B cell (primary cell): ENCODE data around the gene TWIST2. TPM values are rescaled to one million over a fixed set of nuclear protein-coding genes. Genes with fewer than 3 reads are reported as not detected.

Experiments used
- ATAC-seq: fragments of 200-7000 bp; cut with Tn5 transposase; one replicate; pipeline ENCODE4 v1.10.0; 2021; ENCODE audit warnings: low read depth, mild to moderate bottlenecking, moderate number of reproducible peaks, moderate library complexity
- CTCF ChIA-PET: fragments of 350-600 bp; sonication (Branson Sonifier 250); formaldehyde crosslinking; loops from one replicate; lab custom pipeline; 2021; ENCODE audit warnings: antibody characterized with exemption, inconsistent platforms; lab: Charles Lee
- POLR2A ChIA-PET: fragments of 350-600 bp; sonication (Branson Sonifier 250); formaldehyde crosslinking; loops from one replicate; lab custom pipeline; 2021; ENCODE audit warnings: antibody characterized with exemption; lab: Charles Lee
- DNase-seq: peaks from one replicate; pipeline ENCODE4 v3.0.0; 2013
- H2AFZ ChIP-seq: 2 replicates; pipeline ENCODE4 v1.6.1; 2012; ENCODE audit warnings: mild to moderate bottlenecking, low read depth, low read length; ENCODE audit not compliant: insufficient read depth, poor library complexity, severe bottlenecking
- H3K27ac ChIP-seq, 2 donors: 1 replicate in 1 of 2; 2 replicates in 1 of 2; pipeline ENCODE4 v1.5.1; 2012 to 2013; ENCODE audit warnings: low read length in 2 of 2, mild to moderate bottlenecking in 2 of 2, moderate library complexity in 1 of 2
- H3K27me3 ChIP-seq, 4 experiments: fragments of 200-600 bp in 1 of 4; sonication (generic) in 1 of 4; replicated peaks in 1 of 4; 1 replicate in 2 of 4; 2 replicates in 2 of 4; pipeline versions ENCODE4 v1.6.1 to v1.7.0; 2013 to 2016; ENCODE audit warnings: low read length in 3 of 4, mild to moderate bottlenecking in 2 of 4, mixed read lengths in 1 of 4, moderate library complexity in 1 of 4; ENCODE audit not compliant: insufficient read depth in 4 of 4, control insufficient read depth in 3 of 4; ENCODE audit errors: control extremely low read depth in 1 of 4
- H3K36me3 ChIP-seq, 2 experiments: replicated peaks in 1 of 2; 1 replicate in 1 of 2; 2 replicates in 1 of 2; pipeline versions ENCODE4 v1.6.1 to v1.7.1; 2013; ENCODE audit warnings: low read length in 1 of 2; ENCODE audit not compliant: insufficient read depth in 2 of 2, control insufficient read depth in 1 of 2; ENCODE audit errors: control extremely low read depth in 1 of 2, extremely low read depth in 1 of 2
- H3K4me1 ChIP-seq, 2 donors: fragments of 200-600 bp in 1 of 2; sonication (generic) in 1 of 2; 1 replicate in 1 of 2; 2 replicates in 1 of 2; pipeline versions ENCODE4 v1.5.1 to v1.6.1; 2013 to 2017; ENCODE audit warnings: low read length in 2 of 2; ENCODE audit not compliant: control insufficient read depth in 2 of 2, insufficient read depth in 2 of 2
- H3K4me2 ChIP-seq: replicated peaks from 2 replicates; pipeline ENCODE3; 2012; ENCODE audit warnings: mild to moderate bottlenecking, low read depth, low read length; ENCODE audit not compliant: poor library complexity, severe bottlenecking
- H3K4me3 ChIP-seq, 5 experiments: fragments of 200-600 bp in 1 of 5; sonication (generic) in 1 of 5; 1 replicate in 3 of 5; 2 replicates in 2 of 5; pipeline versions ENCODE4 v1.5.1 to v1.7.0; 2011 to 2016; ENCODE audit warnings: low read length in 4 of 5, mild to moderate bottlenecking in 4 of 5, low read depth in 2 of 5, control low read depth in 1 of 5, moderate library complexity in 1 of 5; ENCODE audit not compliant: insufficient read depth in 1 of 5; ENCODE audit errors: control extremely low read depth in 1 of 5, extremely low read depth in 1 of 5
- H3K79me2 ChIP-seq: fragments of 200-600 bp; sonication (generic); one replicate; pipeline ENCODE4 v1.6.0; 2016; ENCODE audit warnings: low read length; ENCODE audit not compliant: control insufficient read depth, insufficient read depth
- H3K9ac ChIP-seq: fragments of 200-600 bp; sonication (generic); 2 replicates; pipeline ENCODE4 v1.6.1; 2017; ENCODE audit warnings: mild to moderate bottlenecking, low read length, moderate library complexity
- H3K9me3 ChIP-seq, 3 donors: one replicate each; pipeline versions ENCODE4 v1.6.1 to v1.7.1; 2013; ENCODE audit warnings: low read length in 2 of 3; ENCODE audit not compliant: control insufficient read depth in 2 of 3, insufficient read depth in 1 of 3; ENCODE audit errors: control extremely low read depth in 1 of 3
- H4K20me1 ChIP-seq: 2 replicates; pipeline ENCODE4 v1.6.0; 2012; ENCODE audit warnings: mild to moderate bottlenecking, low read length; ENCODE audit not compliant: insufficient read depth, control insufficient read depth, poor library complexity, severe bottlenecking
- H3K27ac Mint-ChIP-seq: one replicate; pipeline ENCODE4 v1.8.0; 2021; ENCODE audit warnings: mixed read lengths
- H3K27me3 Mint-ChIP-seq: one replicate; pipeline ENCODE4 v1.8.0; 2021; ENCODE audit warnings: mixed read lengths
- H3K4me1 Mint-ChIP-seq: one replicate; pipeline ENCODE4 v1.8.0; 2021; ENCODE audit warnings: mixed read lengths
- H3K4me3 Mint-ChIP-seq: one replicate; pipeline ENCODE4 v1.8.0; 2021; ENCODE audit warnings: mixed read lengths
- H3K9me3 Mint-ChIP-seq: one replicate; pipeline ENCODE4 v1.8.0; 2022; ENCODE audit warnings: mixed read lengths; ENCODE audit not compliant: insufficient read depth
- EZH2 ChIP-seq: IDR thresholded peaks from 2 replicates; pipeline ENCODE4 v1.6.1; 2012; ENCODE audit warnings: borderline replicate concordance, low read depth, mild to moderate bottlenecking, moderate library complexity, low read length; ENCODE audit not compliant: insufficient read depth, poor library complexity, severe bottlenecking
- WGBS: methylation state at CpG from one replicate; pipeline ENCODE4 v1.1.5; 2013; ENCODE audit warnings: missing lambda C conversion rate; ENCODE audit not compliant: insufficient coverage; 5-methylcytosine and 5-hydroxymethylcytosine counted together
- intact Hi-C: fragments of 100-400 bp; cut with micrococcal nuclease; formaldehyde crosslinking; loops from one replicate; pipeline ENCODE4 v1.10.0; 2022
- polyA plus RNA-seq: library from polyadenylated mRNA; depleted of rRNA; stranded (reverse); fragments of >200 nt; gene quantifications from 2 replicates; pipeline ENCODE4 v1.2.3, GENCODE V29; 2012
- total RNA-seq, 2 donors: library from RNA; stranded (reverse); fragments of 120-200 nt in 1 of 2; gene quantifications; 1 replicate in 1 of 2; 2 replicates in 1 of 2; pipeline versions ENCODE4 v1.2.3 to v1.2.4, GENCODE V29; 2013 to 2022
- TF ChIP-seq, protein P1 (sequence below): fragments of 200-600 bp; IDR thresholded peaks from one replicate; pipeline ENCODE4 v1.8.0; 2022; ENCODE audit warnings: antibody characterized with exemption, mild to moderate bottlenecking

Gene TWIST2
- total and polyA plus RNA-seq, 2 donors (not counting 1 experiment from before 2014, with no cell fraction given): 0.07 TPM; not detected in 1

DNA sequence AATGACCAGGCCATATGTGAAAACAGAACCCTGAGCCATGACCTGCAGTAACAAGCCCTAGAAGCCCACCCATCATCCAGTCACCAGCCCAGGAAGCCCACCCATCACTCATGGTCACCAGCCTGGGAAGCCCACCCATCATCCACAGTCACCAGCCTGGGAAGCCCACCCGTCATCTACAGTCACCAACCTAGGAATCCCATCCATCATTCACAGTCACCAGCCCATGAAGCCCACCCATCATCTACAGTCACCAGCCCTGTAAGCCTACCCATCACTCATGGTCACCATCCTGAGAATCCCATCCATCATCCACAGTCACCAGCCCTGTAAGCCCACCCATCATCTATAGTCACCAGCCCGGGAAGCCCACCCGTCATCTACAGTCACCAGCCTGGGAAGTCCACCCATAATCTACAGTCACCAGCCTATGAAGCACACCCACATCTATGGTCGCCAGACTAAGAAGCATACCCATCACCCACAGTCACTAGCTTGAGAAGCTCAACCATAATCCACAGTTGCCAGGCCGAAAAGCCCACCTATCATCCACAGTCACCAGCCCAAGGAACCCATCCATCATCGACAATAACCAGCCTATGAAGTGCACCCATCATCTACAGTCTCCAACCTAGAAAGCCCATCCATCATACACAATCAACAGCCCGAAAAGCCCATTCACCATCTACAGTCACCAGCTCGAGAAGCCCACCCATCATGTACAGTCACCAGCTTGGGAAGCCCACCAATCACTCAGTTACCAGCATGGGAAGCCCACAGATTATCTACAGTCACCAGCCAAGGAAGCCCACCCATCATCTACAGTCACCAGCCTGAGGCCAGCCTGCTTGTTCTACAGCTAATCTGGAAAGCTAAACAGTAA is 91.9 kb downstream of the TWIST2 start:
- Histone ChIP-seq H3K9ac (no peak overlapping the region), H3K4me1 (no peaks in the 10 kb centered on the region), H3K27me3 (no peaks in the 10 kb centered on the region), H3K79me2 (no peaks in the 10 kb centered on the region), H2AFZ (no peak overlapping the region), H3K4me2 (no peak overlapping the region), H4K20me1 (no peaks in the 10 kb centered on the region), H3K4me3 (no peak overlapping the region), H3K36me3 (no peaks in the 10 kb centered on the region), H3K9me3 (peaks cover 0 to 4% (median 0%) of the 10 kb centered on the region in 3 donors), H3K27ac (no peak overlapping the region)
- intact Hi-C loops: no loop called here
- no peak overlapping the region for H3K4me3 Mint-ChIP-seq
- ATAC-seq (no peak), DNase-seq (no peak)
- WGBS: 91% methylated on average over 8 of the region's 8 CpGs
- H3K9me3 Mint-ChIP-seq: no peaks in the 10 kb centered on the region
- no peaks in the 10 kb centered on the region for H3K4me1 Mint-ChIP-seq
- ChIA-PET POLR2A (no interaction called here), CTCF (no interaction called here)
- no peak for TF ChIP-seq EZH2
- TF ChIP-seq, protein P1, sequence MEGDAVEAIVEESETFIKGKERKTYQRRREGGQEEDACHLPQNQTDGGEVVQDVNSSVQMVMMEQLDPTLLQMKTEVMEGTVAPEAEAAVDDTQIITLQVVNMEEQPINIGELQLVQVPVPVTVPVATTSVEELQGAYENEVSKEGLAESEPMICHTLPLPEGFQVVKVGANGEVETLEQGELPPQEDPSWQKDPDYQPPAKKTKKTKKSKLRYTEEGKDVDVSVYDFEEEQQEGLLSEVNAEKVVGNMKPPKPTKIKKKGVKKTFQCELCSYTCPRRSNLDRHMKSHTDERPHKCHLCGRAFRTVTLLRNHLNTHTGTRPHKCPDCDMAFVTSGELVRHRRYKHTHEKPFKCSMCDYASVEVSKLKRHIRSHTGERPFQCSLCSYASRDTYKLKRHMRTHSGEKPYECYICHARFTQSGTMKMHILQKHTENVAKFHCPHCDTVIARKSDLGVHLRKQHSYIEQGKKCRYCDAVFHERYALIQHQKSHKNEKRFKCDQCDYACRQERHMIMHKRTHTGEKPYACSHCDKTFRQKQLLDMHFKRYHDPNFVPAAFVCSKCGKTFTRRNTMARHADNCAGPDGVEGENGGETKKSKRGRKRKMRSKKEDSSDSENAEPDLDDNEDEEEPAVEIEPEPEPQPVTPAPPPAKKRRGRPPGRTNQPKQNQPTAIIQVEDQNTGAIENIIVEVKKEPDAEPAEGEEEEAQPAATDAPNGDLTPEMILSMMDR: no peak
- H3K27me3 Mint-ChIP-seq: peaks cover 12% of the 10 kb centered on the region
- H3K27ac Mint-ChIP-seq: no peak overlapping the region

DNA sequence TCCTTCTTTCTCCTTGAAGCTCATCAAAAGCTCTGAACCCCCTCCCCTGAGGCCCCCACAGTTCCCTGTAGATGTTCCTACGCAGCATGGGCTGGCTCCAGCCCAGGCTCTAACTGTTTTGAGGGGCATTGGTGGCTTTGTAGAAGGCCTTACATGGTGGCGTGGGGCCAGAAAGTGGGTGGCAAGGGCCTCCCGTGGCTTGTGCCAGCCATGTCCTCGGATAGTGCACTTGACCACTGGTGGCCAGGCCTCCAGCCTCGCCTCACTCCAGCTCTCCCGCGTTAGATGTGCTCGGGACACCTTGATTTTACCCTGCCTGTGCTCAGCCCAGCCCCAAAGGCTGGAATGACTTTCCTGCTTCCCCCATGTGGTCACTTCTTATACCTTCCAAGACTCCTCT is 92.9 kb downstream of the TWIST2 start:
- no peak overlapping the region for H3K4me2 ChIP-seq
- DNase-seq (no peak), ATAC-seq (no peak)
- H3K79me2 ChIP-seq: no peaks in the 10 kb centered on the region
- H3K4me3 Mint-ChIP-seq: no peak overlapping the region
- no peaks in the 10 kb centered on the region for H4K20me1 ChIP-seq
- TF ChIP-seq, protein P1: no peak
- no peaks in the 10 kb centered on the region for H3K4me1 Mint-ChIP-seq
- POLR2A ChIA-PET: no interaction called here
- no peak overlapping the region for H3K4me3 ChIP-seq
- peaks cover 0 to 10% (median 0%) of the 10 kb centered on the region in 3 donors for H3K9me3 ChIP-seq
- no peak overlapping the region for H2AFZ ChIP-seq
- intact Hi-C loops: no loop called here
- H3K9ac ChIP-seq: no peak overlapping the region
- H3K9me3 Mint-ChIP-seq: no peaks in the 10 kb centered on the region
- H3K27me3 ChIP-seq: no peaks in the 10 kb centered on the region
- 94% methylated on average over 8 of the region's 8 CpGs for WGBS
- H3K36me3 ChIP-seq: no peaks in the 10 kb centered on the region
- CTCF ChIA-PET: no interaction called here
- peaks cover 12% of the 10 kb centered on the region for H3K27me3 Mint-ChIP-seq
- no peak overlapping the region for H3K27ac Mint-ChIP-seq
- no peak overlapping the region for H3K27ac ChIP-seq
- no peaks in the 10 kb centered on the region for H3K4me1 ChIP-seq
